Measurements from ENCODE around the gene TAB2. TPM values are rescaled to one million over a fixed set of nuclear protein-coding genes. Genes with fewer than 3 reads are reported as not detected.

The TAB2 gene
- total RNA-seq, 1 donor from 2014 or later, result 81.8 TPM

DNA sequence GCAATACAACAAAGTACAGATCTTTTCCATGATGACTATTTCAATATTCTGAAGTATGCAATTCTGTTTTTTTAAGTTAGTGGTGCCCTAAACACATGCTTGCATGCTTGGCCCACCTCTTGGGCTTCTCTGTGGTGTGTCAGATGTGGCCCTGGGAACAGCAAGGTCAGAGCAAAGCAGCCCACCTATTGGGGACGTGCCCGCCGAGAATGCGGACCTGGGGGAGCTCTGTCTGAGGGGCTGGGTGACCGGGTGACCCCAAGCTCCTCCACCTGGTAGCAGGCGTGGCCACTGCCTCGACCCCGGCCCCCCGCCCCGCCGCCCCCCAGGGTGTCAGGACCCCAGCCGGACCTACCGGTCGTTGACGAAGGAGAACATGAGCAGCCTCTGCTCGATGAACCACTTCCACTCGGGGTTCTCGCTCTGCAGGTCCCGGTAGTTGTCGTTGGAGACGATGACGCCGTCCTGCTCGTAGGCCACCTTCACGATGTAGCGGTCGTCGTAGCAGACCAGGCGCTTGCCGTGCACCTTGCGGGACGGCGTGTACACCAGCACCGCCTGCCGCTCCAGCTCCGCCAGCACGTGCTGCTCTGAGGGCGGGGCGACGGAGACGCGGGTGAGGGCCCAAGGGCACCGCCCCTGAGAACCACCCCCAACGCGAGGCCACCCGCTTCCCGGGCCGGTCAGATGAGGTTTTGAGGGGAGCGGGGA is 139.0 kb downstream of the TAB2 start:
- Mint-ChIP-seq H3K4me3 (ENCODE audit: unreplicated experiment) (no peak overlapping the region), H3K27ac (ENCODE audit: unreplicated experiment) (no peak overlapping the region), H3K27me3 (ENCODE audit: low read depth, unreplicated experiment) (peaks cover 32% of the 10 kb centered on the region), H3K4me1 (ENCODE audit: low read depth, unreplicated experiment) (no peaks in the 10 kb centered on the region), H3K36me3 (ENCODE audit: low read depth, unreplicated experiment) (peaks cover 2% of the 10 kb centered on the region), H3K9me3 (ENCODE audit: unreplicated experiment) (no peaks in the 10 kb centered on the region)
- Histone ChIP-seq H3K4me3 (ENCODE audit: insufficient read depth, low read depth, low read length) (no peak overlapping the region), H3K9me3 (ENCODE audit: insufficient read depth, low read depth, low read length) (no peaks in the 10 kb centered on the region), H2AFZ (ENCODE audit: low read depth, low read length) (no peak overlapping the region), H3K79me2 (ENCODE audit: insufficient read depth, low read length) (no peaks in the 10 kb centered on the region), H3K4me2 (ENCODE audit: low read length) (no peak overlapping the region), H3K36me3 (ENCODE audit: insufficient read depth, low read length) (no peaks in the 10 kb centered on the region), H3K4me1 (ENCODE audit: insufficient read depth, low read length) (peaks cover 17% of the 10 kb centered on the region), H4K20me1 (ENCODE audit: insufficient read depth, low read length) (no peaks in the 10 kb centered on the region), H3K9ac (ENCODE audit: low read length) (no peak overlapping the region), H3K27ac (ENCODE audit: low read depth, low read length) (no peak overlapping the region), H3K27me3 (ENCODE audit: insufficient read depth, low read length) (no peaks in the 10 kb centered on the region)
- FAIRE-seq (no peak), DNase-seq (ENCODE audit: low read depth) (no peak)
- TF ChIP-seq, protein P1, sequence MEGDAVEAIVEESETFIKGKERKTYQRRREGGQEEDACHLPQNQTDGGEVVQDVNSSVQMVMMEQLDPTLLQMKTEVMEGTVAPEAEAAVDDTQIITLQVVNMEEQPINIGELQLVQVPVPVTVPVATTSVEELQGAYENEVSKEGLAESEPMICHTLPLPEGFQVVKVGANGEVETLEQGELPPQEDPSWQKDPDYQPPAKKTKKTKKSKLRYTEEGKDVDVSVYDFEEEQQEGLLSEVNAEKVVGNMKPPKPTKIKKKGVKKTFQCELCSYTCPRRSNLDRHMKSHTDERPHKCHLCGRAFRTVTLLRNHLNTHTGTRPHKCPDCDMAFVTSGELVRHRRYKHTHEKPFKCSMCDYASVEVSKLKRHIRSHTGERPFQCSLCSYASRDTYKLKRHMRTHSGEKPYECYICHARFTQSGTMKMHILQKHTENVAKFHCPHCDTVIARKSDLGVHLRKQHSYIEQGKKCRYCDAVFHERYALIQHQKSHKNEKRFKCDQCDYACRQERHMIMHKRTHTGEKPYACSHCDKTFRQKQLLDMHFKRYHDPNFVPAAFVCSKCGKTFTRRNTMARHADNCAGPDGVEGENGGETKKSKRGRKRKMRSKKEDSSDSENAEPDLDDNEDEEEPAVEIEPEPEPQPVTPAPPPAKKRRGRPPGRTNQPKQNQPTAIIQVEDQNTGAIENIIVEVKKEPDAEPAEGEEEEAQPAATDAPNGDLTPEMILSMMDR (IDR thresholded peaks at IDR 0.05; ENCODE audit: insufficient read depth, low read depth, low read length), result no peak
- no peak for TF ChIP-seq EZH2 (IDR thresholded peaks at IDR 0.05; ENCODE audit: insufficient read depth, low read length)

DNA sequence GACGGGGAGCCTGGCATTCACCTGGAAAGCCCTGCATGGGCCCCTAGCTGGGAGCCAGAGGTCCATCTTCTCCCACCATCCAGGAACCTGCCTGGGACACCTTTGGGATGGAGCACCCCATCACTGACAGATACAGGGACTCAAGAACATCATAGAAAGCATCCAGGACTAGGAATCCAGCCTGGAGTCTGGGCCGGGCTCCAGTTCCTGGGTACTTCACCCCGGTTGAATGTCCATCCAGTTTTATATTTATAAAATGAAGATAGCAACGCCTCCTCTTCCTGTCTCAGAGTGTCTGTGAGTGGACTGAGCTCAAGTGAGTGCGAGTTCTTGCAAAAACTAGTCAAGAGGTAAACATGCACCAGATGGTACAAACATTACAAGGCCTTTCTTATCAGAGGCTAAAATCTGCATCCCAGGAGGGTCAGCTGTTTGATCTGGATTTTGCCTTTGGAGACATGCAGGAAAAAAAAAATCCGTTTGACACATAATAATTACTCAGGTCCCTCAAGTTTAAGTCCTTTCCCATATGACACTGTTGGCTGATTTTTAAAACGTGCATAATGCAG is 139.9 kb downstream of the TAB2 start:
- DNase-seq (ENCODE audit: low read depth), result no peak
- Histone ChIP-seq H3K79me2 (ENCODE audit: insufficient read depth, low read length) (no peaks in the 10 kb centered on the region), H3K4me1 (ENCODE audit: insufficient read depth, low read length) (peaks cover 14% of the 10 kb centered on the region), H3K4me2 (ENCODE audit: low read length) (no peak overlapping the region), H3K36me3 (ENCODE audit: insufficient read depth, low read length) (no peaks in the 10 kb centered on the region), H2AFZ (ENCODE audit: low read depth, low read length) (no peak overlapping the region), H4K20me1 (ENCODE audit: insufficient read depth, low read length) (no peaks in the 10 kb centered on the region), H3K27me3 (ENCODE audit: insufficient read depth, low read length) (no peaks in the 10 kb centered on the region), H3K4me3 (ENCODE audit: insufficient read depth, low read depth, low read length) (no peak overlapping the region), H3K9me3 (ENCODE audit: insufficient read depth, low read depth, low read length) (no peaks in the 10 kb centered on the region), H3K9ac (ENCODE audit: low read length) (no peak overlapping the region), H3K27ac (ENCODE audit: low read depth, low read length) (no peak overlapping the region)
- H3K4me3 Mint-ChIP-seq (ENCODE audit: unreplicated experiment), result no peak overlapping the region
- H3K9me3 Mint-ChIP-seq (ENCODE audit: unreplicated experiment), result no peaks in the 10 kb centered on the region
- H3K27me3 Mint-ChIP-seq (ENCODE audit: low read depth, unreplicated experiment), result peaks cover 26% of the 10 kb centered on the region
- H3K36me3 Mint-ChIP-seq (ENCODE audit: low read depth, unreplicated experiment), result peaks cover 2% of the 10 kb centered on the region
- TF ChIP-seq, protein P1 (IDR thresholded peaks at IDR 0.05; ENCODE audit: insufficient read depth, low read depth, low read length), result no peak
- no peak for TF ChIP-seq EZH2 (IDR thresholded peaks at IDR 0.05; ENCODE audit: insufficient read depth, low read length)
- FAIRE-seq, result no peak
- no peak overlapping the region for H3K27ac Mint-ChIP-seq (ENCODE audit: unreplicated experiment)
- no peaks in the 10 kb centered on the region for H3K4me1 Mint-ChIP-seq (ENCODE audit: low read depth, unreplicated experiment)

- H3K4me3 ChIP-seq (ENCODE audit: insufficient read depth, low read depth, low read length), result no peak overlapping the region
- H3K4me3 Mint-ChIP-seq (ENCODE audit: unreplicated experiment), result no peak overlapping the region
- no peaks in the 10 kb centered on the region for H3K9me3 ChIP-seq (ENCODE audit: insufficient read depth, low read depth, low read length)
- peaks cover 19% of the 10 kb centered on the region for H3K27me3 Mint-ChIP-seq (ENCODE audit: low read depth, unreplicated experiment)
- H3K4me1 ChIP-seq (ENCODE audit: insufficient read depth, low read length), result peaks cover 14% of the 10 kb centered on the region
- TF ChIP-seq, protein P1 (IDR thresholded peaks at IDR 0.05; ENCODE audit: insufficient read depth, low read depth, low read length), result no peak
- no peak for TF ChIP-seq EZH2 (IDR thresholded peaks at IDR 0.05; ENCODE audit: insufficient read depth, low read length)
- H3K27ac Mint-ChIP-seq (ENCODE audit: unreplicated experiment), result no peak overlapping the region
- H3K79me2 ChIP-seq (ENCODE audit: insufficient read depth, low read length), result no peaks in the 10 kb centered on the region
- H3K9ac ChIP-seq (ENCODE audit: low read length), result no peak overlapping the region
- H3K27me3 ChIP-seq (ENCODE audit: insufficient read depth, low read length), result no peaks in the 10 kb centered on the region
- no peak overlapping the region for H2AFZ ChIP-seq (ENCODE audit: low read depth, low read length)
- H3K36me3 ChIP-seq (ENCODE audit: insufficient read depth, low read length), result no peaks in the 10 kb centered on the region
- H3K4me2 ChIP-seq (ENCODE audit: low read length), result no peak overlapping the region
- H3K9me3 Mint-ChIP-seq (ENCODE audit: unreplicated experiment), result peaks cover 2% of the 10 kb centered on the region
- no peak for FAIRE-seq
- no peak overlapping the region for H3K27ac ChIP-seq (ENCODE audit: low read depth, low read length)
- H3K36me3 Mint-ChIP-seq (ENCODE audit: low read depth, unreplicated experiment), result peaks cover 2% of the 10 kb centered on the region
- DNase-seq (ENCODE audit: low read depth), result no peak
- no peaks in the 10 kb centered on the region for H4K20me1 ChIP-seq (ENCODE audit: insufficient read depth, low read length)
- no peaks in the 10 kb centered on the region for H3K4me1 Mint-ChIP-seq (ENCODE audit: low read depth, unreplicated experiment)
These were observed 140.7 kb downstream of the TAB2 start for GRCh38 chr6:149458196-149458595.
